IMR-90 (cell line): Measurements from ENCODE around the gene SLC25A12.

Experiments
- BHLHE40 ChIP-seq: fragments of 150-350 bp; IDR thresholded peaks from 2 replicates; pipeline ENCODE4 v1.6.1; 2016; ENCODE audit warnings: mild to moderate bottlenecking, low read depth, low read length
- CEBPB ChIP-seq: IDR thresholded peaks from 2 replicates; pipeline ENCODE4 v1.6.1; 2012; ENCODE audit warnings: low read depth, low read length, improper control_type of control experiment
- CTCF ChIP-seq: conservative IDR thresholded peaks from 2 replicates; pipeline ENCODE4 v1.5.1; 2012; ENCODE audit warnings: mild to moderate bottlenecking, low read depth, low read length, improper control_type of control experiment
- ELK1 ChIP-seq: fragments of 150-350 bp; IDR thresholded peaks from 2 replicates; pipeline ENCODE4 v1.6.1; 2016; ENCODE audit warnings: low read depth, mild to moderate bottlenecking, low read length, moderate library complexity, borderline replicate concordance
- MAFK ChIP-seq: IDR thresholded peaks from 2 replicates; pipeline ENCODE4 v1.6.1; 2012; ENCODE audit warnings: low read depth, low read length, improper control_type of control experiment
- MAZ ChIP-seq: IDR thresholded peaks from 2 replicates; pipeline ENCODE4 v1.6.1; 2012; ENCODE audit warnings: low read depth, mild to moderate bottlenecking, low read length, improper control_type of control experiment, moderate library complexity, borderline replicate concordance
- POLR2A ChIP-seq: IDR thresholded peaks from 2 replicates; pipeline ENCODE4 v1.6.1; 2012; ENCODE audit warnings: mild to moderate bottlenecking, low read depth, low read length
- RAD21 ChIP-seq: IDR thresholded peaks from 2 replicates; pipeline ENCODE4 v1.6.1; 2012; ENCODE audit warnings: low read length, improper control_type of control experiment
- RFX5 ChIP-seq: IDR thresholded peaks from 2 replicates; pipeline ENCODE4 v1.8.0; 2012; ENCODE audit warnings: low read depth, mild to moderate bottlenecking, low read length, moderate library complexity

GRCh38 chr2:171822525-171823322 is 71.3 kb downstream of the SLC25A12 start:
- TF ChIP-seq POLR2A (no peak), CTCF (no peak), MAZ (no peak), RAD21 (no peak), CEBPB (no peak), BHLHE40 (no peak), MAFK (no peak), RFX5 (no peak), ELK1 (no peak)
